CD14-positive monocyte (primary cell): Measurements from ENCODE around the gene KRTAP4-4. TPM values are rescaled to one million over a fixed set of nuclear protein-coding genes. Genes with fewer than 3 reads are reported as not detected.

Experiments used
- DNase-seq, 3 donors: peaks; one replicate each; pipeline ENCODE4 v3.0.0-alpha.2; 2011 to 2022
- H2AFZ ChIP-seq: 2 replicates; pipeline ENCODE4 v1.6.0; 2012; ENCODE audit warnings: mild to moderate bottlenecking, low read depth, low read length, inconsistent platforms; ENCODE audit not compliant: insufficient read depth, poor library complexity, severe bottlenecking
- H3K27ac ChIP-seq, 2 donors: 1 replicate in 1 of 2; 2 replicates in 1 of 2; pipeline ENCODE4 v1.5.1; 2012 to 2013; ENCODE audit warnings: low read length in 2 of 2, control low read depth in 1 of 2, inconsistent platforms in 1 of 2, low read depth in 1 of 2, mild to moderate bottlenecking in 1 of 2
- H3K27me3 ChIP-seq, 2 donors: one replicate each; pipeline versions ENCODE4 v1.6.0 to v1.6.1; 2011 to 2013; ENCODE audit warnings: low read length in 2 of 2; ENCODE audit not compliant: control insufficient read depth in 2 of 2, insufficient read depth in 2 of 2
- H3K36me3 ChIP-seq, 2 donors: replicated peaks in 1 of 2; 1 replicate in 1 of 2; 2 replicates in 1 of 2; pipeline versions ENCODE4 v1.5.1 to v1.6.1; 2012 to 2013; ENCODE audit warnings: low read length in 2 of 2, control low read depth in 1 of 2, inconsistent platforms in 1 of 2, mild to moderate bottlenecking in 1 of 2; ENCODE audit not compliant: insufficient read depth in 2 of 2, control insufficient read depth in 1 of 2
- H3K4me1 ChIP-seq, 2 donors: 1 replicate in 1 of 2; 2 replicates in 1 of 2; pipeline versions ENCODE4 v1.5.1 to v1.6.1; 2012 to 2013; ENCODE audit warnings: low read length in 2 of 2, control low read depth in 1 of 2, inconsistent platforms in 1 of 2, mild to moderate bottlenecking in 1 of 2, moderate library complexity in 1 of 2; ENCODE audit not compliant: insufficient read depth in 2 of 2, control insufficient read depth in 1 of 2
- H3K4me2 ChIP-seq: replicated peaks from 2 replicates; pipeline ENCODE3; 2012; ENCODE audit warnings: low read length, moderate library complexity, mild to moderate bottlenecking; ENCODE audit not compliant: poor library complexity, severe bottlenecking; ENCODE audit errors: extremely low read depth
- H3K4me3 ChIP-seq, 3 experiments: fragments of 200-600 bp in 1 of 3; sonication (generic) in 1 of 3; replicated peaks in 1 of 3; 1 replicate in 2 of 3; 2 replicates in 1 of 3; pipeline ENCODE4 v1.5.1; 2011 to 2013; ENCODE audit warnings: low read length in 3 of 3, mild to moderate bottlenecking in 3 of 3, control low read depth in 2 of 3, low read depth in 2 of 3, inconsistent platforms in 1 of 3, moderate library complexity in 1 of 3
- H3K79me2 ChIP-seq: 2 replicates; pipeline ENCODE4 v1.6.0; 2012; ENCODE audit warnings: mild to moderate bottlenecking, control low read depth, inconsistent platforms, low read length, moderate library complexity; ENCODE audit not compliant: insufficient read depth
- H3K9ac ChIP-seq: 2 replicates; pipeline ENCODE4 v1.6.0; 2017; ENCODE audit warnings: low read length, mild to moderate bottlenecking; ENCODE audit not compliant: insufficient read depth, poor library complexity, severe bottlenecking
- H3K9me3 ChIP-seq, 2 donors: replicated peaks in 1 of 2; 1 replicate in 1 of 2; 2 replicates in 1 of 2; pipeline versions ENCODE4 v1.5.1 to v1.6.1; 2012 to 2013; ENCODE audit warnings: low read length in 2 of 2, control low read depth in 1 of 2; ENCODE audit not compliant: control insufficient read depth in 1 of 2, insufficient read depth in 1 of 2
- H4K20me1 ChIP-seq: 2 replicates; pipeline ENCODE4 v1.6.0; 2012; ENCODE audit warnings: mild to moderate bottlenecking, low read length, control low read depth, moderate library complexity; ENCODE audit not compliant: insufficient read depth
- H3K27ac Mint-ChIP-seq, 7 donors: one replicate each; pipeline ENCODE4 v1.8.0; 2020; ENCODE audit warnings: mild to moderate bottlenecking in 7 of 7, mixed read lengths in 7 of 7, moderate library complexity in 6 of 7, inconsistent platforms in 2 of 7
- H3K27me3 Mint-ChIP-seq, 3 donors: one replicate each; pipeline ENCODE4 v1.8.0; 2021 to 2022; ENCODE audit warnings: low read depth in 3 of 3, mild to moderate bottlenecking in 3 of 3, mixed read lengths in 3 of 3, moderate library complexity in 3 of 3, inconsistent platforms in 1 of 3
- H3K36me3 Mint-ChIP-seq, 2 donors: one replicate each; pipeline ENCODE4 v1.8.0; 2020; ENCODE audit warnings: mixed read lengths in 2 of 2, inconsistent platforms in 1 of 2, mild to moderate bottlenecking in 1 of 2
- H3K4me1 Mint-ChIP-seq: one replicate; pipeline ENCODE4 v1.8.0; 2020; ENCODE audit warnings: mild to moderate bottlenecking, mixed read lengths
- H3K4me3 Mint-ChIP-seq, 2 donors: one replicate each; pipeline ENCODE4 v1.8.0; 2020; ENCODE audit warnings: mild to moderate bottlenecking in 2 of 2, mixed read lengths in 2 of 2, moderate library complexity in 1 of 2
- H3K9me3 Mint-ChIP-seq, 7 donors: one replicate each; pipeline ENCODE4 v1.8.0; 2020 to 2022; ENCODE audit warnings: mixed read lengths in 7 of 7, mild to moderate bottlenecking in 6 of 7, moderate library complexity in 6 of 7, inconsistent platforms in 2 of 7
- WGBS: methylation state at CpG from one replicate; pipeline ENCODE4 v1.1.5; 2013; ENCODE audit warnings: missing lambda C conversion rate; ENCODE audit not compliant: insufficient coverage; 5-methylcytosine and 5-hydroxymethylcytosine counted together
- intact Hi-C, 2 donors: fragments of 100-400 bp; cut with micrococcal nuclease; formaldehyde crosslinking; loops; one replicate each; pipeline versions ENCODE4 v1.15.0 to v1.15.1; 2023
- polyA plus RNA-seq, 3 donors: library from polyadenylated mRNA; depleted of rRNA in 1 of 3; unstranded in 2 of 3; stranded (reverse) in 1 of 3; fragments of 300-500 nt in 2 of 3; fragments of >200 nt in 1 of 3; fragmentation: Illumina TruSeq in 2 of 3; gene quantifications; 1 replicate in 2 of 3; 2 replicates in 1 of 3; pipeline ENCODE4 v1.2.3, GENCODE V29; 2012 to 2021
- TF ChIP-seq, protein P1 (sequence below): fragments of 200-600 bp; IDR thresholded peaks from one replicate; pipeline ENCODE4 v1.8.0; 2022; ENCODE audit warnings: antibody characterized with exemption, mild to moderate bottlenecking

The KRTAP4-4 gene
- polyA plus RNA-seq, 3 donors: not detected

GRCh38 chr17:41186872-41187271, 26.3 kb upstream of the KRTAP4-4 start:
- no peak overlapping the region for H3K27ac ChIP-seq
- no peaks in the 10 kb centered on the region for H3K79me2 ChIP-seq
- no peak overlapping the region for H3K4me2 ChIP-seq
- H3K4me1 Mint-ChIP-seq: no peaks in the 10 kb centered on the region
- TF ChIP-seq, protein P1, sequence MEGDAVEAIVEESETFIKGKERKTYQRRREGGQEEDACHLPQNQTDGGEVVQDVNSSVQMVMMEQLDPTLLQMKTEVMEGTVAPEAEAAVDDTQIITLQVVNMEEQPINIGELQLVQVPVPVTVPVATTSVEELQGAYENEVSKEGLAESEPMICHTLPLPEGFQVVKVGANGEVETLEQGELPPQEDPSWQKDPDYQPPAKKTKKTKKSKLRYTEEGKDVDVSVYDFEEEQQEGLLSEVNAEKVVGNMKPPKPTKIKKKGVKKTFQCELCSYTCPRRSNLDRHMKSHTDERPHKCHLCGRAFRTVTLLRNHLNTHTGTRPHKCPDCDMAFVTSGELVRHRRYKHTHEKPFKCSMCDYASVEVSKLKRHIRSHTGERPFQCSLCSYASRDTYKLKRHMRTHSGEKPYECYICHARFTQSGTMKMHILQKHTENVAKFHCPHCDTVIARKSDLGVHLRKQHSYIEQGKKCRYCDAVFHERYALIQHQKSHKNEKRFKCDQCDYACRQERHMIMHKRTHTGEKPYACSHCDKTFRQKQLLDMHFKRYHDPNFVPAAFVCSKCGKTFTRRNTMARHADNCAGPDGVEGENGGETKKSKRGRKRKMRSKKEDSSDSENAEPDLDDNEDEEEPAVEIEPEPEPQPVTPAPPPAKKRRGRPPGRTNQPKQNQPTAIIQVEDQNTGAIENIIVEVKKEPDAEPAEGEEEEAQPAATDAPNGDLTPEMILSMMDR: no peak
- H3K36me3 ChIP-seq: no peaks in the 10 kb centered on the region
- no peak overlapping the region for H3K27ac Mint-ChIP-seq
- no peak overlapping the region for H3K4me3 Mint-ChIP-seq
- H3K4me3 ChIP-seq: no peak overlapping the region
- WGBS: 94% methylated on average over 2 of the region's 2 CpGs
- no peaks in the 10 kb centered on the region for H4K20me1 ChIP-seq
- H3K36me3 Mint-ChIP-seq: no peaks in the 10 kb centered on the region
- peaks cover 0 to 3% of the 10 kb centered on the region in 2 donors for H3K27me3 ChIP-seq
- intact Hi-C loops: no loop called here
- no peak overlapping the region for H2AFZ ChIP-seq
- no peak overlapping the region for H3K9ac ChIP-seq
- H3K9me3 Mint-ChIP-seq: peaks cover 0 to 4% (median 0%) of the 10 kb centered on the region in 7 donors
- H3K4me1 ChIP-seq: no peaks in the 10 kb centered on the region
- H3K9me3 ChIP-seq: no peaks in the 10 kb centered on the region
- no peak for DNase-seq
- H3K27me3 Mint-ChIP-seq: peaks cover 8 to 15% (median 8%) of the 10 kb centered on the region in 3 donors

DNA sequence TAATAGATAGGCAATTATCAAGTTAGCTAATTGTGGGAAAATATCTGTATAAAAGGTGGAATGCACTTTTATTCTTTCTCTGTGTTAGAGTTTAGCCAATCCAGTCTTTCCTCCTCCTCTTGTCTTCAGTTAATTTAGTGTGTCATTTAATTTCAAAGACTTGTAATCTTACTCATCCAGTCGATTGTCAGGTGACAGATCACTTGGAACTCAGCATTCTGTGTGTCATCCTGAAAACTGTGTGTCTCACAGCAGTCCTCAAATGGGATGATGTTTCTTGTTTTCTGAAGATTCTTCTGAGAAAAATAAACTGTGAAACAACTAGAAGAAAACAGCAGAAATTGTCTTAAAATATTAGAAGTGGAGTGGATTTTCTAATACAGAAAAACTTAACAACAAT, 24.5 kb upstream of the KRTAP4-4 start:
- TF ChIP-seq, protein P1: no peak
- H4K20me1 ChIP-seq: no peaks in the 10 kb centered on the region
- no CpG with 5 or more reads among the region's 1 CpG for WGBS
- H3K79me2 ChIP-seq: no peaks in the 10 kb centered on the region
- no peaks in the 10 kb centered on the region for H3K36me3 ChIP-seq
- no peak overlapping the region for H3K4me3 ChIP-seq
- H3K9me3 ChIP-seq: no peaks in the 10 kb centered on the region
- no peaks in the 10 kb centered on the region for H3K4me1 ChIP-seq
- no peak overlapping the region for H2AFZ ChIP-seq
- H3K27ac Mint-ChIP-seq: no peak overlapping the region
- no peaks in the 10 kb centered on the region for H3K4me1 Mint-ChIP-seq
- intact Hi-C loops: no loop called here
- no peak for DNase-seq
- no peak overlapping the region for H3K4me2 ChIP-seq
- H3K36me3 Mint-ChIP-seq: no peaks in the 10 kb centered on the region
- no peak overlapping the region for H3K4me3 Mint-ChIP-seq
- H3K9me3 Mint-ChIP-seq: peaks cover 0 to 2% (median 0%) of the 10 kb centered on the region in 7 donors
- peaks cover 0 to 3% of the 10 kb centered on the region in 2 donors for H3K27me3 ChIP-seq
- no peak overlapping the region for H3K9ac ChIP-seq
- peaks cover 6 to 11% (median 8%) of the 10 kb centered on the region in 3 donors for H3K27me3 Mint-ChIP-seq
- H3K27ac ChIP-seq: no peak overlapping the region
